ENCODE data around the gene RNF31.
A peak's percentile ranks its signal among the peaks of the same experiment; 100 is the strongest.

Gene RNF31

DNA sequence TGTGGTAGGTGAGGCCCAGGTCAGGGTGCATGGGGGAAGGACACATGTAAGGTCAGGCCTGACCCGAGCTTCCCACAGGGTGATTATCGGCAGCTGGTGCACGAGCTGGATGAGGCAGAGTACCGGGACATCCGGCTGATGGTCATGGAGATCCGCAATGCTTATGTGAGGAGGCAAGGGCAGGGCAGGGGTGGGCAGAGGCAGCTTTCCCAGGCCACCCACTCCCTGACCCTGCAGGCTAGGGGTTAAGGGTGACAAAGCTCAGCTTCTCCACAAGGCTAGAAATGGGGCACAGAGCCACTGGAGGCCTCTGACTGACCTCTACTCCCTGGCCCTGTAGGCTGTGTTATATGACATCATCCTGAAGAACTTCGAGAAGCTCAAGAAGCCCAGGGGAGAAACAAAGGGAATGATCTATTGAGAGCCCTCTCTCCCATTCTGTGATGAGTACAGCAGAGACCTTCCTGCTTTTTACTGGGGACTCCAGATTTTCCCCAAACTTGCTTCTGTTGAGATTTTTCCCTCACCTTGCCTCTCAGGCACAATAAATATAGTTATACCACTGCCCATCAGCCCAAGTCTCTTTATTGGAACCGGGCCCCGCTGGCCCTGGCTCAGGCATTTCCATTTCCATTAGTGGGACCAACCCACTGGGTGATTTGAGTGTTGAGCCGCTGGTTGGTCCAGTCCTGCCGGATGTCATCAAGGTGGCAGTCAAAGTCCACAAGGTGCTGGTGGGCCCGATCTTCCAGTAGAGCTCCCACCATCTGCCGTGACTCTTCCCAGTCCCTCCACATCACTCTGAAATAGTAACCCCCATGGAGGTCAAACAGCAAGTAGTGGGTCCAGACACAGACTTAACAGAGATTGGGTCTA is 8.7 kb upstream of the RNF31 start:
- DNase-seq, result no peak

DNA sequence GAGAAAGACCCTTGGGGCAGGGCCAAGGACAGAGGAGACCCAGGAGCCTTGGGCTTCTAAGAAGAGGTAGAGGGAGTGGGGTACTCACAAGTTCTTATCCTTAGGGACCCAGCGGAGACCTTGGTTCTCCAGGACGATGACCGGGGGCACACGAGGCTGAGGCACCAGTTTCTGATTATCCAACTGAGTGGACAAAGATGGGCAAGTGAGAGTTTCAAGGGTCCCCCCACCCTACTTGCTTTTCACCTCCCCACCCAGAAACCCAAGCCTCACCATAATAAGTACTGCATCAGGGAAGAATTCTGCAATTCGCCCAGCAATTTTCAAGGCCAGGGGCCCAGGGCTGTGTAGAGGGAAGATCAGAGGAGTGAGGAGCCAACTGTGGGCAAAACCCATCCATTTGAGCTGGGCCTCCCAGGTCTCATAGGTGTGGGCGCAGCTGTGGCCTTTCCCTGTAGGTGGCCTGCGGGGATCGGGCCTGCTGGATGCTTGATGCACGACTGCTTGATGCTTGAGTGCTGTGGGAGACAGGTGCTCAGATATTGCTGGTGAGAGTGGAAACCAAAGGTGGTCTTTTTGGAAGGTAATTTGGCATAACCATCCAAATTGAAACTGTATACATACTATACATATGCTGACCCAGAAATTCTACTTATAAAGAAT is 7.9 kb upstream of the RNF31 start:
- DNase-seq, result no peak

DNA sequence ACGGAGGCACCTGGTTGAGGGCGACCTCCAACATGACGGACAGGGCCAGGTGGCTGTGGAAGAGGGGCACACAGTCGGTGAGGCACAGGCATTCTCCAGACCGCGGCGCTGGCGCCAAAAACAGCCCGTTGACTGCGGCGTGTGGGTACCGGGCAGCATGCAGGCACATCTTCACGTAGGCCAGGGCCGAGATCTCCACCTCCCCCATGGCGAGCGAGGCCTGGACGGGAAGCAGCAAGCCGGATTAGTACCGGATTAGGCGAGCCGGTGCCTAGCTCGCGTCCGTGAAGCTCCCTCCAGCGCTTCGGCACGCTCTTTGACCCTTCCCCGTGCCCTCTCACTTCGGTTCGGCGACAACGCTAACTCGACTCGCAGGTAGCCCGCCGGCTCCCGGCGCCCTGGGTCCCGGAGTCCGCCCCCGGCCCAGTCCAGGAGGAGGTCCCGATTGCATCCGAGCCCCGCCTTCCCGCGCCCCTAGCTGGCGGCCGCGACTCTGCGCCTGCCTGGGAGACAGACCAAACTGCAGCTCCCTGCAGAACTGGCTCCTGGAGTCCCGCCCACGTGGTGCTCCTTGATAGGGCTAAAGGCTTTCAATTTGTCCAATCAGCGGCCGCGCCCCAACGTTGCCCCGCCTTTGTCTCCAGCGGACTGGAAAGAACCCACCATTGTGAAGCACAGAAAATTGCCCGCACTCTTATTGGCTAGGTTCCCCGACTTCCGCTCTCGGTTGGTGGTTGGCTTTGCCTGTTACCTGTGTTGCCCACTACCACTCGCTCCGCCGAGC is 6.0 kb upstream of the RNF31 start, which contains the start of gene EMC9:
EMC9 (minus strand) TSS at position 495 of the 784 bp plus-strand sequence; CDS start at position 208, 287 bp downstream.
- peak; percentile 100 for DNase-seq

DNA sequence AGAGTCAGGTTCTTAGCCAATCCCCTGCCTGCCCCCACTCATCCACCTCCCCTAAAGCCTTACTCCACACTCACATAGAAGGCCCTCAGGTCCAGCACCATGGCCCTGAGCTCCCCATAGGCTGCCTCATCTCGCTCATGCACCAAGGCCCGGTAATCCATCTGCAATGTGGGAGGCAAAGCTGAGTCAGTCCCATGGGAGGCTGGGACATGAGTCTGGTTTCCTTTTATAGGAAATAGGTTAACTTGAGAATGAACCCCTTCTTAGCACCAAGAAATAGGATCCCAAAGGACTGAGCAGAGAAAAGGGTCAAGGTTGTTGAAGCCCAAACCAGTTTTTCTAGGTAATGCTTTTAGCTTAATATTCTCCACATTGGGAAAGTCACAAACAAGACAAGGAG is 3.8 kb upstream of the RNF31 start:
- no peak for DNase-seq

DNA sequence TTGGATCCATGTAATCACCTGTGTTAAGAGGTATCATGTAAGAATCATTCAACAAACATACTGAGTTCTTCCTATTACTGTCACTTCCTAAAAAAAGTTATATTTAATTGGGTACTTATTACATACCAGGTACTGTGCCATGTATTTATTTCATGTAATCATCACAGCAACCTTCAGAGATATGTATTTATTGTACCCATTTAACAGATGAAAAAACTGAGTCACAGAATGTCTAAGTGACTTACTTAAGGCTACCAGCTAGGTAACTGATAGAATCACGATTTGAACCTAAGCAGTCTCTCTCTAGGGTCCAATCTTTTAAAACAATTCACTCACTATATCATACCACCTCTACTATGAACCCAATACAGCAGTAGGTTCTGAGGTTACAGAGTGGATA is 2.8 kb upstream of the RNF31 start:
- no peak for DNase-seq

DNA sequence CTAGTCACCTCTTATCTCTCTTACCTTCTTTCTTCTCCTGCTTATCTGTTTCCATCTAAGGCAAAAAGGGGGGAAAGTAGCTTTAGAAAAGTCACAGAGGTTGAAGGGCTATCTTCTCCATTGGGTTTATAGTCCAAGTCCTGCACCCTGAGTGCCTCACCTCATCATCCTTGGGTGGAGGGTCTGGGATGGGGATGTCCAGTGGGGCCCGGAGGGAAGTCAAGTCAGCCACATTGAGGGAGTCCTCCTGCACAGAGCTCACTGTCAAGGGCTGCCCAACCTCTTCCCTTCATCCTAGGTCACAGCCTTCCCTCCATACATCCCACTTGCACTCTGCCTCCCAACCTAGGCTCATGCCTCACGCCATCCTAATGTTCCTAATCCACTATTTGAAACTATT is 2.1 kb upstream of the RNF31 start:
- DNase-seq, result no peak

DNA sequence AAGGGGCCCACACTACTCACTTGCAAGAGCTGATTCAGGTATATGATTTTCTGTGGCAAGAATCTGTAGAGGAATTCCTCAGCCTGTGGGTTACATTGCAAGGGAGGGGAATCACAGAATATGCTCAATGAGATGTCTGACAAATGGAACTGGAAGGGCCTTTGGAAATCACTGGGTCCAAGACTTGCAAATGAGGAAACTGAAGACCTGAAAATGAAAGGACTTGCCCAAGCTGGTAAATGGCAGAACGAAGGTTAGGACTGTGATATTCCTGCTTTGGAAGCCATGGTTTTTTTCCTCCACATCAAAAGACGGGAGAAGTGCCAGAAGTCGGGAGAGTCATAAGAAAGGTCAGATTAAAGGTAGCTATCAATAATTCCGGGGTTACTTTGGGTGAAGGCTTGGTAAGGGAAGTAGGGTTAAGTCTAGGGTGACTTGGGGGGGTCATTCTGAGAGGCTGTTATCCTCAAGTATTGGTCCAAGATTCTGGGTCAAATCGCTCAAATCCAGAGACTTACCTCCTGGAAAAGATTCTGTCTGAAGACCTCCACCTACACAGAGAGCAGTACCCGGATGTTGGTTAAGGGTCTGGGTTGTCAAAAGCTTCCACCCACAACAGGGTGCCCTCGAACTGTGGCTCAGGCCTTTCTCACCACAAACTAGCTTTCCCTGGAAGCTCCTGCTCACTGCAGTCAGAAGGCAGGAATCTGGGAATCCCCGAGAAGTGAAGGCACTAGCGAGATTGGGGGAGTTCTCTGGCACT is 1.4 kb upstream of the RNF31 start:
- DNase-seq, result no peak

DNA sequence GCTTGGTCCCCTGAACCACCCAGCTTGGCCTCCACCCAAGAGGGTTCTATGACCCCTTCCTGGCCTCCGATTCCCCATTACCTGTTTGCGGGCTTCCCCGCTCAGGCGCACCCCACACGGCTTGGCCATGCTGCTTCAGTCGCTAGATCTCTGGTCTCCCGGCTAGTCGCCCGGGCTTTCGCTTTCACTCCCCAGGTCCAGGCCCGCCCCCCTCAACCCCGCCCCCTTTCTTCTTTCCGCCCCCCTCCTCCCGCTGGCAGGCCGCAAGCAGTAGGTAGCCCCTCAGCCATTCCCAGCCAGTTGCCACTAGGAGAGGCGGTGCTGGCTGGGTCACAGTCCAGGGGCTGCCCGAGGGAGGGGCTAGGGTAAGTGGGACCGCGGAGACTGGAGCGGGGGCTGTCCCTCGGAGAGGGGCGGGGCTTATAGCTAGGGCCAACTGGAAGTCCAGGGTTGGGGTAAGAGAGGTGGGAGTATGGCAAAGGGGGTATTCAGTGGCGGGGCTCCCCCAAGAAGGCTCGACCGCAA is 783 bp upstream of the RNF31 start, which contains the start of gene PSME2:
PSME2 (minus strand) TSS at position 158 of the 525 bp plus-strand sequence; CDS start at position 129, 29 bp downstream.
- peak; percentile 99 for DNase-seq

DNA sequence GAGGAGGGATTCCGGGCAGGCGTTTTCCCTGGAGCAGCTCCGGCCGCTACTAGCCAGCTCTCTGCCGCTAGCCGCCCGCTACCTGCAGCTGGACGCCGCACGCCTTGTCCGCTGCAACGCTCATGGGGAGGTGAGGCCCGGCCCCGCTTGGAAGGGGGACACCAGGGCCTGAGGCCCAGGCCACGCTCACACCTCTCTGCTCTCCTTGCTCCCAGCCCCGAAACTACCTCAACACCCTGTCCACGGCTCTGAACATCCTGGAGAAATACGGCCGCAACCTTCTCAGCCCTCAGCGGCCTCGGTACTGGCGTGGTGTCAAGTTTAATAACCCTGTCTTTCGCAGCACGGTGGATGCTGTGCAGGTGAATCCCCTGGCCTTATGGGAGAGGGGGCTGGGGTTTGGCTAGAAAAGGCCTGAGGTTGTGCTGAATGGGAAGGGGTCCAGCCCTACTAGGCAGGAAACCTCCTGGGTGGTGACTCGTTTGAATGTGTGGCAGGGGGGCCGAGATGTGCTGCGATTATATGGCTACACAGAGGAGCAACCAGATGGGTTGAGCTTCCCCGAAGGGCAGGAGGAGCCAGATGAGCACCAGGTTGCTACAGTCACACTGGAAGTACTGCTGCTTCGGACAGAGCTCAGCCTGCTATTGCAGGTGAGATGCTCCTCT is 597 bp downstream of the RNF31 start:
- no peak for DNase-seq

DNA sequence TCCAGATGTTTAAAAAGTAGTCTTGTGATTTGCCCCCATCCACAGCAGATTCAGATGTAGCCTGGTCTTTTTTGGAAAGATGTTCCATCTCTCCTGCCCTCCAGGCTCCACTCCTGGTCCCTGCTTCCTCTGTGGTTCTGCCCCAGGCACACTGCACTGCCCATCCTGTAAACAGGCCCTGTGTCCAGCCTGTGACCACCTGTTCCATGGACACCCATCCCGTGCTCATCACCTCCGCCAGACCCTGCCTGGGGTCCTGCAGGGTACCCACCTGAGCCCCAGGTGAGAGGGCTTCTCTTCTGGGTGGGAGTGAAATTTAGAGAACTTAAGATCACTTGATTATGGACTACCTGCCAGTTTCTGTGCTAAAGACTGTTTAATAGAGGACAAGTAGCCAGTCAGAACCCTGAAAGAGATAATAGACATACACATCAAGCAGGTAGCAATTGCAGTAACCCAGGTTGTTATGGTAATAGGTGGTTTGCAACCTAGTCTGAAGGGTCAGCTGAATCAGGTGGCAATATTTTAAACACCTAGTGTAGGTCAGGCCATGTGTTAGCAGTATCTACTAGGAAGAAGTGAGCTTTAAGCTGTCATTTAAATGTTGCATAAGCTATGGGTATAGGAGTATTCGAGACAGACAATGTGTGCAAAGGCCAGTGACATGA is 2.1 kb downstream of the RNF31 start:
- no peak for DNase-seq

DNA sequence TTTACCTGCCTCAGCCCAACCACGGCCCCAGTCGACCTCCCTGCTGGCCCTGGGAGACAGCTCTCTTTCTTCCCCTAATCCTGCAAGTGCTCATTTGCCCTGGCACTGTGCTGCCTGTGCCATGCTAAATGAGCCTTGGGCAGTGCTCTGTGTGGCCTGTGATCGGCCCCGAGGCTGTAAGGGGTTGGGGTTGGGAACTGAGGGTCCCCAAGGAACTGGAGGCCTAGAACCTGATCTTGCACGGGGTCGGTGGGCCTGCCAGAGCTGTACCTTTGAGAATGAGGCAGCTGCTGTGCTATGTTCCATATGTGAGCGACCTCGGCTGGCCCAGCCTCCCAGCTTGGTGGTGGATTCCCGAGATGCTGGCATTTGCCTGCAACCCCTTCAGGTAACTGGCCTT is 2.8 kb downstream of the RNF31 start:
- no peak for DNase-seq

DNA sequence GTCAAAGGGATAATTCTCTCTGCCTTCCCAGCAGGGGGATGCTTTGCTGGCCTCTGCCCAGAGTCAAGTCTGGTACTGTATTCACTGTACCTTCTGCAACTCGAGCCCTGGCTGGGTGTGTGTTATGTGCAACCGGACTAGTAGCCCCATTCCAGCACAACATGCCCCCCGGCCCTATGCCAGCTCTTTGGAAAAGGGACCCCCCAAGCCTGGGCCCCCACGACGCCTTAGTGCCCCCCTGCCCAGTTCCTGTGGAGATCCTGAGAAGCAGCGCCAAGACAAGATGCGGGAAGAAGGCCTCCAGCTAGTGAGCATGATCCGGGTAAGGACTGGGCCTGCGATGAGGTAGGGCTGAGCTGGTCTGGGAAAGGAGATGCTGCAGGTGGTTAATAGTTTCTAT is 3.3 kb downstream of the RNF31 start:
- no peak for DNase-seq

DNA sequence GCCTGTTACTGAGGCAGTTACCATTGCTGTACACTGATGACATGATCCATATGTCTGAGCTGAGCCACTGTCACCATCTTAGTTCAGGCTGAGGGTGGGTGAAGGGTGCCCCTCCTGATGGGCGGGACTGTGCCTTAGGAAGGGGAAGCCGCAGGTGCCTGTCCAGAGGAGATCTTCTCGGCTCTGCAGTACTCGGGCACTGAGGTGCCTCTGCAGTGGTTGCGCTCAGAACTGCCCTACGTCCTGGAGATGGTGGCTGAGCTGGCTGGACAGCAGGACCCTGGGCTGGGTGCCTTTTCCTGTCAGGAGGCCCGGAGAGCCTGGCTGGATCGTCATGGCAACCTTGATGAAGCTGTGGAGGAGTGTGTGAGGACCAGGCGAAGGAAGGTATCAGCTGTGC is 3.7 kb downstream of the RNF31 start:
- no peak for DNase-seq

DNA sequence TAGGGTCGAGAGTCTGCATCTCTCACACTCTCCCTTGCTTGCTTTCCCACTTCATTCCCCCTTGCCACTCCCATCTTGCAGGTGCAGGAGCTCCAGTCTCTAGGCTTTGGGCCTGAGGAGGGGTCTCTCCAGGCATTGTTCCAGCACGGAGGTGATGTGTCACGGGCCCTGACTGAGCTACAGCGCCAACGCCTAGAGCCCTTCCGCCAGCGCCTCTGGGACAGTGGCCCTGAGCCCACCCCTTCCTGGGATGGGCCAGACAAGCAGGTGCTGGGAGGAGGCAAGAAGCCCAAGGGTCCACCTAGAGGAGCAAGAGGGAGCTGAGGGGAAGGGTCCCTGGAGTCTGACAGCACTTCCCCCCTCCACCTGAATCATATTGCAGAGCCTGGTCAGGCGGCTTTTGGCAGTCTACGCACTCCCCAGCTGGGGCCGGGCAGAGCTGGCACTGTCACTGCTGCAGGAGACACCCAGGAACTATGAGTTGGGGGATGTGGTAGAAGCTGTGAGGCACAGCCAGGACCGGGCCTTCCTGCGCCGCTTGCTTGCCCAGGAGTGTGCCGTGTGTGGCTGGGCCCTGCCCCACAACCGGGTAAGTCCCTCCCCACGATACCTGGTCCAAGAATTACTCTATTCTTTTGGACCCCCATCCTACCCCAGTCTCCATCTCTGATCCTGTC is 4.2 kb downstream of the RNF31 start:
- no peak for DNase-seq

DNA sequence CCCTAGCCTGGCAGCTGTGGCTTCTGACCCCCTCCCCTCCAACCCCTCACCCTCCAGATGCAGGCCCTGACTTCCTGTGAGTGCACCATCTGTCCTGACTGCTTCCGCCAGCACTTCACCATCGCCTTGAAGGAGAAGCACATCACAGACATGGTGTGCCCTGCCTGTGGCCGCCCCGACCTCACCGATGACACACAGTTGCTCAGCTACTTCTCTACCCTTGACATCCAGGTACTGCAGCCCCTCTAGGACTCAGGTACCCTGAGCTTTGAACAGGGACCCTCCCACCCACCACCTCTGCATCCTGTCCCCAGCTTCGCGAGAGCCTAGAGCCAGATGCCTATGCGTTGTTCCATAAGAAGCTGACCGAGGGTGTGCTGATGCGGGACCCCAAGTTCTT is 7.8 kb downstream of the RNF31 start:
- DNase-seq, result no peak

DNA sequence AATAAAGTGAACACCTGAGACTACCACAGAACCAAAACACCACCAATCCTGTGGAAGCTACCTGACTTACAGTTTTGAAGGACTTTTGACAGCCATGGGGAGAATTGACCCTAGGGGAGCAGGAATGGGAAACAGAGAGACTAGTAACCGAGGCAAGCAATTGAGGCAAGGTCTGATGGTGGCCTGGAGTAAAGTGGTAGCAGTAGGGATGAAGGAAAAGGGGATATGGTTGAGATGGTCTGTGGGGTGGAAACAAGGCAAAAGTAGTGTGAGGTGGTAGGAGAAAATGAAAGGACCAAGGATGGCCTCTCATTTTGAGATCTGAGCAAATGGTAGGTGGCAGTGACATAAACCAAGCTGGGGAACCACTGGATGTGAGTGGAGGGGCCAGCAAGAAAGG is 9.5 kb downstream of the RNF31 start:
- no peak for DNase-seq

DNA sequence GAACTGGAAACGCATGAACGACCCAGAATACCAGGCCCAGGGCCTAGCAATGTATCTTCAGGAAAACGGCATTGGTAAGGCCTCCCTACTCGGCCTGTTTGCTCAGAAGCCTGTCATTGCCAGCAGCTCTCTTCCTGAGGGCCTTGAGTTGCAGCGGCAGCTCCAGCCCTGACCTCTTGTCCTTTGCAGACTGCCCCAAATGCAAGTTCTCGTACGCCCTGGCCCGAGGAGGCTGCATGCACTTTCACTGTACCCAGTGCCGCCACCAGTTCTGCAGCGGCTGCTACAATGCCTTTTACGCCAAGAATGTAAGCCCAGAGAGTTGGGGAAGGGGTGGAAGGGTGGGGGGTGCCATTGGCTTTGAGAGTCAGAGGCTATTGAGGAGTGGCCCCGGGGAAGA is 10.0 kb downstream of the RNF31 start:
- no peak for DNase-seq

DNA sequence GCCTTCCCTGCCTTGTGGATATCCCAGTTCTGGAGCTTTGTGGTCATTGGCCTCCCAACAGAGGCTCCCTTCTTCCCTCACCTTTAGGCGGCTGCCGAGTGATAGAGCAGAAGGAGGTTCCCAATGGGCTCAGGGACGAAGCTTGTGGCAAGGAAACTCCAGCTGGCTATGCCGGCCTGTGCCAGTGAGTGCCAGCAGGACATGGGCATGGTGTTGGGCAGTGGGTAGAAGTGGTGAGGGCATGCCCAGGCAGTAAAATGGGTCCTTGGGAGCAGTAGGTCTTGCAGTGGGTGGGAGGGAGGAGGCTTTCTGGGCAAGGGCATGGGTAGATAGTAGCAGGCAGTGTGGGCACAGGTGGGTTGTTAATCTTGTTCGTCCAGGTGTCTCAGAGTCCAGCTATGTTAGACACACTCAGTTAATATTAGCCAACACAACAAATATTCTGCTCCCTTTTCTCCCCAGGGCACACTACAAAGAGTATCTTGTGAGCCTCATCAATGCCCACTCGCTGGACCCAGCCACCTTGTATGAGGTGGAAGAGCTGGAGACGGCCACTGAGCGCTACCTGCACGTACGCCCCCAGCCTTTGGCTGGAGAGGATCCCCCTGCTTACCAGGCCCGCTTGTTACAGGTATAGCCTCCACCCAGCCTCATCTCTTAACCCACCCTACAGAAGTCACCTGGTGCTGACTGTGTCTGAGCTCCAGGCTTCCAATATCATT is 12.6 kb downstream of the RNF31 start:
- no peak for DNase-seq

DNA sequence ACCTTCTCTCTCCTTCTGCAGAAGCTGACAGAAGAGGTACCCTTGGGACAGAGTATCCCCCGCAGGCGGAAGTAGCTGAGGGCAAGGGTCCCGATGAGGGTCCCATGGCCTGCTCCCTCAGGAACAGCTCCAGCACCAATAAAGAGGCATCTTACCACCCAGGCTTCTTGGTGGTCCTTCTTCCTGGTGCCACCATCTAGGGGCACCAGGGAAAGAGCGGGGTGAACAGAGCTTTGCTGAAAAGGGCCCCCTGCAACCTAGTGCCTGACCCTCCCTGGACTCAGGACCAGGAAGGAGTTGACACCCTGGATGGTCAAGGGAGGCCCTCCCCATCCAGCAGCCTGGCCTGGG is 13.2 kb downstream of the RNF31 start:
- no peak for DNase-seq
